Measurements from ENCODE around the gene GALNT12. TPM values are rescaled to one million over a fixed set of nuclear protein-coding genes. Genes with fewer than 3 reads are reported as not detected.

The GALNT12 gene
- total RNA-seq, 1 donor from 2014 or later = 0.82 TPM

DNA sequence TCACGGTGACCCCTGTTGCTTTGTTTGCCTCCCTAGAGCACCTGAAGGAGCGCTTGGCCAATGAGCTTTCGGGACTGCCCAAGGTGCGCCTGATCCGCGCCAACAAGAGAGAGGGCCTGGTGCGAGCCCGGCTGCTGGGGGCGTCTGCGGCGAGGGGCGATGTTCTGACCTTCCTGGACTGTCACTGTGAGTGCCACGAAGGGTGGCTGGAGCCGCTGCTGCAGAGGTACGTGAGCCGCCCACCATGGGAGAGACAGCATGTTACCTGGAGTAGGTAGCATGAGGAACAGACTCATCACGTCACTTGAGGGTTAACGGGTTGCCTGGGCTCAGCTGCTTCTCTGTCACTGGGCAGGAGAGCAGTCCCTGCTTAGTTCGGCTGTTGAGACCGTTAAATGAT lies 19.2 kb downstream of the GALNT12 start:
- DNase-seq (ENCODE audit: low spot score in 2 of 2) (no peak), FAIRE-seq (no peak)

- FAIRE-seq (no peak), DNase-seq (ENCODE audit: low spot score in 2 of 2) (no peak)
These were observed 22.3 kb downstream of the GALNT12 start for GRCh38 chr9:98829766-98830165.

- DNase-seq (ENCODE audit: low spot score in 2 of 2) (no peak), FAIRE-seq (no peak)
These were observed 23.1 kb downstream of the GALNT12 start for GRCh38 chr9:98830554-98830953.

DNA sequence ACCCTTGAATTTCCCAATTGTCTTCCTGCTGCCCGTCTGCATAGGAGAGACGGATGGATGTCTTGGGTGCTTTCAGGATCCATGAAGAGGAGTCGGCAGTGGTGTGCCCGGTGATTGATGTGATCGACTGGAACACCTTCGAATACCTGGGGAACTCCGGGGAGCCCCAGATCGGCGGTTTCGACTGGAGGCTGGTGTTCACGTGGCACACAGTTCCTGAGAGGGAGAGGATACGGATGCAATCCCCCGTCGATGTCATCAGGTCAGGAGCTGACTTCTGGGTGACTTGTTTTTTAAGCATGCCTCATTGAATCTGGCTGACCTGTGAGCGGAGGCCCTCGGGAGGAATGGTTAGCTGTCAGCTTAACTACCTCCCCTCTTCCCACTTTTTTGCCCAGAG lies 24.2 kb downstream of the GALNT12 start:
- DNase-seq (ENCODE audit: low spot score in 2 of 2) (no peak), FAIRE-seq (no peak)

- FAIRE-seq (no peak), DNase-seq (ENCODE audit: low spot score in 2 of 2) (no peak)
These were observed 25.3 kb downstream of the GALNT12 start for GRCh38 chr9:98832768-98833089.

DNA sequence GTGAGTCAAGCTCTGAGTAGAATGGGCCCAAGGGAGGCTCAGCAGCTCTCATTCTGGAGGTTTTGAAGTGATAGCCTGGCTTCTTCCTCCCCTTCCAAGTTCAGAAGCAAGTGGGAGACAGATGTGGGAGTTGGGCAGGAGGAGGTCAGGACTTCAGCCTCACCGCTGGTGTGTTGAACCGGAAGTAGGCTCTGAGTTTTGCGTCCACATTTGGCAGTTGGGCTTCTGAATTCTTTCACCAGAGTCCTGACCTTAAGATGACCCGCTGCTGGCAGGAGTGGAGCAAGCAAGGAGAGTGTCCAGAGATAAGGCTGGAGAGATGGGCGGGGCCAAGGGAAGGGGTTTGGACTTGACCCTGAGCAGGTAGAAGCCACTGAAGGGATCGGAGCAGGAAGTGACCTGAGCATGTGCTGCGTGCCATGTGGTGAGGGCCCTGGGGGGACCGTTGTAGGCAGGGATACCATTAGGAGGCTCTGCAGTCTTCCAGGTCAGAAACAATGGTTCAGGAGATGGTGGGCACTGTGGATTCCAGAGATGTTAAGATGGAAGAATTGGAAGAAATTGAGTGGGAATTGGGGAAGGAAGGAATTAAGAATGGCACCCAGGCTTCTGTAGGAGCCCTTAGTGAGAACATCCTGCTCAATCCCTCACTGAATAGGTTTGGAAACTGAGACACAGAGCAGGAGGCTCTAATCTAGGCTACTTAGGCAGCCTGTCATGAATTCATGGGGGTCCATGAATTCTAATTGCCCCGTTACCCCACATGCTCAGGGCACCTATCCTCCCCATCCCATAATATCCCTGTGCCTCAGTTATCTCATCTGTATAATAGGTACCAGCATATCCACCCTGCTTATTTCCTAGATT lies 25.9 kb downstream of the GALNT12 start:
- FAIRE-seq = no peak
- no peak for DNase-seq (ENCODE audit: low spot score in 2 of 2)

DNA sequence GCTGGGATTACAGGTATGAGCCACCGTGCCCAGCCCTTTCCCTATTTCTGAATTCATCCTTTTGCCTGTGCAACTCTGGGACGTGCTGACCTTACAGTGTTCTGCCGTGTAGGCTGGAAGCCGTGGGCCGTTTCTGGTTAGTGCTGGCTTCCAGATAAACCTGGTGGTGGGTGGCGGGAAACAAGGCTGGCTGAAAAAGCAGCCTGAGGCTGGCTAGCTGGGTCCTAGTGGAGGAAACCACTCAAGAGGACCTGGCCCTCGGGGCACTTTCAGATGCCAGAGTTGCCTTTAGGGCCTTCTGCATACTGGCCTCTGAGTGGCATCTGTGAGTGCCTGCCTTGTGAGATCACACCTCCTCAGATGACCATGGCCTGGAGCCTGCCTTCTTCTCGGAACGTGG lies 26.9 kb downstream of the GALNT12 start:
- FAIRE-seq (no peak), DNase-seq (ENCODE audit: low spot score in 2 of 2) (no peak)

GRCh38 chr9:98836206-98836605 lies 28.7 kb downstream of the GALNT12 start:
- DNase-seq (ENCODE audit: low spot score in 2 of 2) (no peak), FAIRE-seq (no peak)

DNA sequence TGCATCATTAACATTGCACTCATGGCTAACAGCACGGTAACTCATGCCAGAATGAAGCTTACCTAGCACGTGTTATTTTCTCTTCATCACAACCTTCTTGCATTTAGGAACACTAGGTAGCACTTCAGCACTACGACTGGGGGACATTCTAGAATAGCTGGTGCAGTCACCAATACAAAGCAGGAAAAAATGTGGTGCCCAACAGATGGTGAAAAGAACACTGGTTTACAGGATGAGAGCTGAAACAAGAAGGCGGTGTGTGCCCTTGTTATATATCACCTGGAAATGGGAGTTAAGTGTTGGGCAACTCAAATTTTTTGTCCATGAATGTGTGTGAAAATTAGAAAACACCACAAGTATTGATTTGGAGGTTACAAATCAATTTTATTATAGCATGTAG lies 30.0 kb downstream of the GALNT12 start:
- no peak for FAIRE-seq
- no peak for DNase-seq (ENCODE audit: low spot score in 2 of 2)

GRCh38 chr9:98838155-98838867 lies 30.8 kb downstream of the GALNT12 start:
- no peak for DNase-seq (ENCODE audit: low spot score in 2 of 2)
- no peak for FAIRE-seq

- DNase-seq (ENCODE audit: low spot score in 2 of 2) (no peak), FAIRE-seq (no peak)
These were observed 31.5 kb downstream of the GALNT12 start for GRCh38 chr9:98838868-98839565.

DNA sequence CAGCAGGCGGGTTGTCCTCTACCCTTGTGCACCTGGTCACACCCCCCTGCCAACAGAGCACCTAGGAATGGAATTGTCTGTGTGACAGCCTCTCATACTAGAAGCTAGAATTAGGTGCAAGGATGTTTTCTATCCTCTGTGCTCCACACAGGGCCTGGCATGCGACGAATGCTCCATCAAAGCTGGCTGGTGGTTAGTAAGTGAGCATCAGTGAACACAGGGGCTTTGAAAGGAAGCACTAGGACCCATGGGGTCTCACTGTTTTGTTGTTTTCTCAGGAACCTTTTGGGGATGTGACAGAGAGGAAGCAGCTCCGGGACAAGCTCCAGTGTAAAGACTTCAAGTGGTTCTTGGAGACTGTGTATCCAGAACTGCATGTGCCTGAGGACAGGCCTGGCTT lies 32.3 kb downstream of the GALNT12 start:
- FAIRE-seq (no peak), DNase-seq (ENCODE audit: low spot score in 2 of 2) (no peak)

DNA sequence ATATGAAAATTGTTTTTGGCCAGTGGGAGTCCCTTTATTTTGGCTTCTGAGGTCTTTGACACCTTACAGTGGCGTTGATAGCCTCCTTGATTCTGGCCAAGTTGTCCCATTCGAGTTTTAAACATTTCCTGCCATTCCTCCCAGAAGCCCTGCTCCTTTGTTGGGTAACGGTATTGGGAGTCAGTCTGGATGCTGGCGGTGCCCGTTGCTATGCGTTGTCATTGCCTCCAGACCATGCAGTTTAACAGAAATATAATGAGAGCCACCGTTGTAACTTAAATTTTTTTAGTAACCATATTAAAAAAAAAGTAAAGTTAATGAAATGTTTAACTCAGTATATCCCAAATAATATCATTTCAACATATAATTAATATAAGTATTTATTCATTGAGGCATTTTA lies 35.0 kb downstream of the GALNT12 start:
- DNase-seq (ENCODE audit: low spot score in 2 of 2) (no peak), FAIRE-seq (no peak)

DNA sequence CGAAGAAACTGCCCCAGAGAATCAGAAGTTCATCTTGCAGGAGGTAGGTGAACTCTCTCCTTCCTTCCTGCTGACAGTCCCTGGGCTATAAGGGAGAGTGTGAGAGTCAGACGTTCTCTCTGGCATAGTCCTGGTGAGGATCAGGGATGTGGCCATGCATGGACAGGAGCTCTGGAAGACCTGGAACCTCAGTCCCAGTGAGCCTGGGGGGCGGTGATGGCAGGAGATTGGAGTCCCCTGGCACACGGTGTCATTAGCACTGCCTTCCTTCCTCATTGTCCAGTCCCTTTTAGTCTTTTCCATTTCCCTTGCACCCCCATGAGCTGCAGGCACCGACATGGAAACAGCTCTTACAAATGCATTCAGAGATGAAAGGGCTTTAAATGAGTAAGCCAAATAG lies 38.6 kb downstream of the GALNT12 start:
- no peak for DNase-seq (ENCODE audit: low spot score in 2 of 2)
- FAIRE-seq = no peak

GRCh38 chr9:98846879-98847278 lies 39.4 kb downstream of the GALNT12 start:
- DNase-seq (ENCODE audit: low spot score in 2 of 2) (no peak), FAIRE-seq (no peak)

DNA sequence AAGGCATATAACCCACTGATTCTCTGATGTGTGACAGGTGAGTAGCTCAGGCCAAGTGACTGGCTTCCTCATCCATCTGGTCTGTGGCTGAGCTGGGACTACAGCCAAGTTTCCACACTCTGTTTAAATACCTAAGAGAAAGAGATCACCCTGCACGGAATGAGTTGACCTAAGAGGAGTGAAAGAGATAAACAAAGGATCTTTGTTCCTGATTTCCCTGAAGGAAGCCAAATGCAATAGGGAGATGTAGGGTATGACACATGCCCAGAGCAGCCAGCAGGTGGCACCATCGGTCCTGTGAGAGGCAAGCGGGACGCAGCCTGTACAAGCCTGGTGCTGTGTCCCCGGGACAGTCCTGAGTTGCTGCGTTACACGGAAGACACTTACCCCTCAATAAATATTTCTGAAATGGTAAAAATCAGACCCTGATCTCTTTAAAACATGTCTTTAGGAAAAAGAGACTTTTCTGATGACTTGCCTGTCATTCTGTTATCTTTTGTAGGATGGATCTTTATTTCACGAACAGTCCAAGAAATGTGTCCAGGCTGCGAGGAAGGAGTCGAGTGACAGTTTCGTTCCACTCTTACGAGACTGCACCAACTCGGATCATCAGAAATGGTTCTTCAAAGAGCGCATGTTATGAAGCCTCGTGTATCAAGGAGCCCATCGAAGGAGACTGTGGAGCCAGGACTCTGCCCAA lies 41.1 kb downstream of the GALNT12 start:
- peak; percentile 56 to 83 for DNase-seq (ENCODE audit: low spot score in 2 of 2)
- no peak for FAIRE-seq

DNA sequence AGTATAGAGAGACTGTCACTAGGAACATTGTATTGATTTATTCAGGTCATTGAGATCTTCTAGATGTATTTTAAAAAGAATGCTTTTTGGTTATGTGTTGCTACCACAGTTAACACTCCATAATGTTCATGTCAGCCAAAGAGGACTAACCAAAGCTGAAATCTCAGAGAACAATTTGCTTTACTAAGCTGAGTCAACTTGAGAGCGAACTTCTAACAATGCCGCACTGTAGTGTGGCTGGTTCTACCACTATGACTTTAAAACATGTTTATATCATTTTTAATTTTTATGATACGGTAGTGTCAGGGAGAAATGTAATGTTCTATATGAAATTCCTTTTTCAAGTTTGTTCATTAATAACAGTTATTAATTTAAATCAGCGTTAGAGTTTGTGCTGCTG lies 42.1 kb downstream of the GALNT12 start:
- DNase-seq (ENCODE audit: low spot score in 2 of 2) = no peak
- FAIRE-seq = no peak

DNA sequence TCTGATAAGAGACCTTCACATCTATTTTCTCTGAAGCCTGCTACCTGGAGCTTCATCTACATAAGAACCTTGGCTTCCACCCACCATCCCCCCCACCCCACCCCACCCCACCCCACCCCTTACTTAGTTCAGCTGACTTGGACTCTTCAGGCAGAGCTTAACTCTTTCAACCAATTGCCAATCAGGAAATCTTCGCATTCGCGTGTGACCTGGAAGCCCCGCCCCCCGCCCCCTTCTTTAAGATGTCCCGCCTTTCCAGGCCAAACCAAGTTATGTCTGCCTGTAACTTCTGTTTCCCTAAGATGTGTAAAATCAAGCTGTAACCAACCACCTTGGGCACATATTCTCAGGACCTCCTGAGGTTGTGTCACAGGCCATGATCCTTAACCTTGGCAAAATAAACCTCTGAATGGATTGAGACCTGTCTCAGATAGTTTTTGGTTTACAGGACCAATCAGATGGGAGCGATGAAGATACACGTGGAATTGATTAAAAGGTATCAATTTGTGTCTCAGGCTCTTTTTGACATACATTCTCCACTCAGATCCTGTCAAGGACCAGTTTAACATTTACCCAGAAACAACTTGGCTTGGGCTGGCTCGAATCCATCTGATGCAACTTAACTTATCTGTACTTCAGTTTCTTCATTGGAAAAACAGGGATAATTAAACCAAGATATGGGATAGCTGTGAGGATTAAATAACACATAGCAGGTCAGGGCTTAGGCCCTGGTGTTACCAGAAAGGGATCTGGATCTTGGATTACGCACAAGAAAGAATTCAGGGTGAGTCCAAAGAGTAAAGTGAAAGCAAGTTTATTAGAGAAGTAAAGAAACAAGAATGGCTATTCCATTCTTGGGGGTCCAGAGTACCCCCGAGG lies 43.6 kb downstream of the GALNT12 start:
- FAIRE-seq (no peak), DNase-seq (ENCODE audit: low spot score in 2 of 2) (no peak)

- FAIRE-seq (no peak), DNase-seq (ENCODE audit: low spot score in 2 of 2) (no peak)
These were observed 44.4 kb downstream of the GALNT12 start for GRCh38 chr9:98851730-98852459.

DNA sequence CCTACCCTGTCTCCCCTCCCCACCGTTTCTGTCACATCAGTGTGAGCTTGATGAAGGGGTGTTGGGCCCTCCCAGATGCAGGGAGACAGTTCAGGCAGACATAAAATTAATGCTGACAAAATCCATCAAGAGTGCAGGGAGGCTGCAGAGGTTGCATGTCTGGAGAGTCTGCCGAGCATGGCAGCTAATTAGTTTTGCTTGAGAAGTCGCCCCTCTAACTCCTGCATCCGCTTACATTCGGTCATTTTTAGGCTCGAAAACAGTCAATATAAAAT lies 44.9 kb downstream of the GALNT12 start:
- DNase-seq (ENCODE audit: low spot score in 2 of 2) = no peak
- no peak for FAIRE-seq
